ENCODE results near the gene ADCK2.

Gene ADCK2

DNA sequence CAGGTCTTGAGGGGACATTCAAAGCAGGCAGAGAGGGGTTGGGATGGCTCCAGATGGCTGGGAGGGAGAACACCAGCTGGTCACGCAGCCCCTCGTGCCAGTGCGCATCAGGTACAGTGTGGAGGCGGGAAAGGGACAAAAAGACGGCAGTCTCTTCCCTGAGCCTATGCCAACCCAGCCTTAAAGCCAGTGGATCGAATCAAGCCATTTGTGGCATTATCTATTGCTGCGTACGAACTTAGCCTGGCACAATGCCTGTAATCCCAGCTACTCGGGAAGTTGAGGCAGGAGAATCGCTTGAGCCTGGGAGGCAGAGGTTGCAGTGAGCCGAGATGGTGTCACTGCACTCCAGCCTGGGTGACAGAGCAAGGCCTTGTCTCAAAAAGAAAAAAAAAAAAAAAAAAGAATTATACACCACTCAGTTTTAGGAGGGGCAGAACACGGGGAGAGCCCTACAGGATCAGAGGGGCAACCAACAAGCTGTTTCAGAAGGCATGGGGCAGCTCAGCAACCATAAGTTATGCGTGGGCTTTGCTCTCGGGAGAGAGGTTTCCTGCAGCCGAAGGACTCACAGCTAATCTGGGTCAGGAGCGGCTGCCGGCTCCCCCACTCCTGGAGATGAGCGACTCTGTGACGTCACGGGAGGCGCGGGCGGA lies 23.4 kb downstream of the ADCK2 start:
- DNase-seq (ENCODE audit: low read depth) = peak; percentile 93
- peak overlapping the region; percentile 99 for H3K4me3 ChIP-seq (ENCODE audit: low read depth, low read length)
- no peak for TF ChIP-seq CTCF (conservative IDR thresholded peaks at IDR 0.05; ENCODE audit: low read depth, low read length)

DNA sequence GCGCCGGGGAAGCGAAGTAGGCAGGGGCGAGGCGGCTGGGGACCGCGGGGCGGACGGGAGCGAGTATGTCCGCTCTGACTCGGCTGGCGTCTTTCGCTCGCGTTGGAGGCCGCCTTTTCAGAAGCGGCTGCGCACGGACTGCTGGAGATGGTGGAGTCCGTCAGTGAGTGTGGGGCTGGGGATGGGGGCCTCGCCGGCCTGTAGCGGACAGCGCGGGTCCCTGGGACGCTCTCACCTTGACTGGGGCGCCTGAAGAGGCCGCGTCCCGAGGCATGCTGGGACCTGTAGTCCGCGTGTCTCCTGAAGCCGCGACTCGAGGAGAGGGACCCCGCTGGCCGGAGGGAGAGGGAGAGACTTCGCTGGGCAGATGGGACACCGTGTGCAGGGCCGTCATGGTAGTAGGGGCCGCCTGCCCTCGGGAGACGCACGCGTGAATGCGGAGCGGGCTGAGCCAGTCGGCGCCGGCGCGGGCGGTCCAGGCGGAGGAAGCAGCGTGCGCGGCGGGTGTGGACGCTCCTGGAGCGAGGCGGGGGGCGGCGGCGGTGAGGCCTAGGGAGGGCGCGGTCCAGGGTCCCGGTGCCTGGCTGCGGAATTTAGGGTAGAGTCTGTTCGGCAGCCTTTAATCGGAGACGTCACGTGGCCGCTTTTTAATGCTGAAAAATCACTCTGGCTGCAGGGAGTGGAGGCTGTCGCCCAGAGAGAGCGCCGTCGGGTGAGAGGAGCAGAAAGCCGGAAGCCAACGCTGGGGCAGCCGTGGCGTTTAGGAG lies 24.1 kb downstream of the ADCK2 start, which contains the start of gene NDUFB2:
Gene NDUFB2, plus strand, starts transcription at position 29 of the 767 bp plus-strand sequence. Its CDS starts 37 bp downstream, at position 66.
- DNase-seq (ENCODE audit: low read depth) = peak; percentile 81
- peak; percentile 4 for TF ChIP-seq CTCF (conservative IDR thresholded peaks at IDR 0.05; ENCODE audit: low read depth, low read length)
- H3K4me3 ChIP-seq (ENCODE audit: low read depth, low read length) = peak within 1 kb of the TSS; percentile 99

GRCh38 chr7:140697447-140698143 lies 24.9 kb downstream of the ADCK2 start:
- H3K4me3 ChIP-seq (ENCODE audit: low read depth, low read length) = peak overlapping the region; percentile 99
- TF ChIP-seq CTCF (conservative IDR thresholded peaks at IDR 0.05; ENCODE audit: low read depth, low read length) = no peak
- DNase-seq (ENCODE audit: low read depth) = peak; percentile 46

DNA sequence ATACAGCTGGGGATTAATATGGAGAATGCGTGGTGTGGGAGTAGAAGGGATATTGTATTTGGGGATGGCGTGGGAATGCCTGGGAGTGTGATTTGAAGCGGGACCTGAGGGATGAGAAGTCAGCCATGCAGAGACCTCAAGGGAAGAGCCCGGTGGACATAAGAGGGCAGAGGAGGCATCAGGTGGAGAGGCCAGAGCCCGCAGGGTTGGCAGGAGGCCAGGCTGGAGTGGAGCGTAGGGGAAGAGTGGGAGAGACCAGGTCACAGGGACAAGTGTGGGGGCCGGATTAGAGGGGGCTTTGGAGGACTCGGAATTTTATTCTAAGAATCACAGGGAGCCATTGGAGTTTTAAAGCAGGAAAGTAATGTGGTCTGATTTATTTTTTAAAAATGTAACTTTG lies 25.7 kb downstream of the ADCK2 start:
- no peak overlapping the region for H3K4me3 ChIP-seq (ENCODE audit: low read depth, low read length)
- no peak for TF ChIP-seq CTCF (conservative IDR thresholded peaks at IDR 0.05; ENCODE audit: low read depth, low read length)
- no peak for DNase-seq (ENCODE audit: low read depth)

DNA sequence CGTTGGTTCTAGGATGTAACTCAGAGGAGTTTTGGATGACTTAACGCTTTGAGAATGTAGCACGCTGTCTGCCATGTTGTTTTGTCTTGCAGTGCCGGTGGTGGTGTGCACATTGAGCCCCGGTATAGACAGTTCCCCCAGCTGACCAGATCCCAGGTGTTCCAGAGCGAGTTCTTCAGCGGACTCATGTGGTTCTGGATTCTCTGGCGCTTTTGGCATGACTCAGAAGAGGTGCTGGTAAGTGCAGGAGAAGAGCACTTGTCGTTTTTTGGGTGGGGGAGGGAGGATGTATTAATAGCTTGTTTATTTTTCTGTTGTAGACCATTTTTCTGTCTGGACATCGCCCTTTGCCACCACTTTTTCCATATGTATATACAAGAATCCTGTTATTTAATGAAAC lies 30.0 kb downstream of the ADCK2 start:
- no peak for DNase-seq (ENCODE audit: low read depth)
- TF ChIP-seq CTCF (conservative IDR thresholded peaks at IDR 0.05; ENCODE audit: low read depth, low read length) = no peak

GRCh38 chr7:140704205-140704604 lies 31.5 kb downstream of the ADCK2 start:
- H3K4me3 ChIP-seq (ENCODE audit: low read depth, low read length) = no peak overlapping the region
- DNase-seq (ENCODE audit: low read depth) = no peak
- TF ChIP-seq CTCF (conservative IDR thresholded peaks at IDR 0.05; ENCODE audit: low read depth, low read length) = no peak

More for the DNA sequence above, 30.0 kb downstream of the ADCK2 start:
- no peak overlapping the region for H3K4me3 ChIP-seq (ENCODE audit: low read depth, low read length)

All from choroid plexus epithelial cell (primary cell).